ENCODE measurements around the gene GBP7.
"Not testable (repeated sequence)": the region's sequence is repeated elsewhere in the genome, so short reads cannot be mapped to it uniquely, and the experiment has no call there.

GBP7 gene

DNA sequence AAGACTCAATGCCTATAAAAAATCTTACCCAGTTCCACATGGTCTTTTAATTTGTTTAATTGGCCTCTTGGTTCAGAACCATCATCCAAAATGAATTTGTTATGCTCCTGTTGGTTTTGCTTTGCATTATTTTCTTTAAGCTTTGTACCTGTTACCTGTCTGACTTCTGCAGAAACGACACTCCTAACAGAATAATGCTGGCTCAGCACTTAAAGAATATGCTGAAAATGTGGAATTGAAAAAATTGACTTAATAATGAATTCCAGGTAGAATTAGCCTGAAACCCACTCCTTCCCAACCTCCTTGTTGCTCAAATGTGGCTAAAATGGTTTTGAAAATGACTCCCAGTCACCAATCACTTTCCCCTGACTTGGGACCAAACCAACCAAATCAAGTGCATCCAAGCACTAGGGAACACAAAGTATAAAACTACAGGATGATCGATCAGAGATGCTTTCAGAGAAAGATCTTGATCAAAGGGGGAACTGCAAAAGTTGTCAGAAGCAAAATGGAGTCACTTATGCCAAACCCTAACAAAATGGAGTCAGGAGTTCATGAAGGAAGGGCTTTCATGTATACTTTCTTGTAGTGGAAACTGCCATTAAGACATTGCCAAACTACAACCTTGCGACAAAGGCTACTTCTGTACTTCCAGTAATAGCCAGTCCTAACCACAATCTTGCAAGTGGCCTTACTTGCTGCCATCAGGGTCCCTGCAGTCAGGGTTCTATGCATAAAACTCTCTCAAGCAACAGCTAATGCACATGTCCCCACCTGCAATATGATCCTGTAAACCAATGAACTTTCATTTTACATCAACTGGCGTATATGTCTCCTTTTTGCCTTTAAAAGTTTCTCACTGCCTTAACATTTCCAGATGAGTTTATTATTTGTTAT lies 5.4 kb downstream of the GBP7 start:
- DNase-seq (ENCODE audit: low read depth in 2 of 2) = no peak

DNA sequence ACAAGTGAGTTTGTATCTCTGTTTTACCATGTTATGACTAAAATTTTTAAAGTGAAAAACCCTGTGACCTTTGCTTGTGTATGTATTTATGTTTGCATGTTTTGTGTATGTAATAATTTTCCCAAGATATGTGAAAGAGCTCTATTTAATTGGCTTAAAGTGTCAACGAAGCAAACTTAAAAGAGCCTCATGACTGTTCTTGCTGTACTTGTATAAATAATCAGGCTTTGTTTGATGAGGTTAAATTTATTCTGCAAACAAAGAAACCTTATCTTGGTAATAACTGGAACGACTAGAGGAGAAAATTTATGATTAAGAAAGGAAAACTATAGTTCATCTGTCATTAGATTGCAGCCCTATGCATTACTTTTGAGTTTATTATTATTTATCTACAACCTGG lies 6.6 kb downstream of the GBP7 start:
- no peak for DNase-seq (ENCODE audit: low read depth in 2 of 2)

DNA sequence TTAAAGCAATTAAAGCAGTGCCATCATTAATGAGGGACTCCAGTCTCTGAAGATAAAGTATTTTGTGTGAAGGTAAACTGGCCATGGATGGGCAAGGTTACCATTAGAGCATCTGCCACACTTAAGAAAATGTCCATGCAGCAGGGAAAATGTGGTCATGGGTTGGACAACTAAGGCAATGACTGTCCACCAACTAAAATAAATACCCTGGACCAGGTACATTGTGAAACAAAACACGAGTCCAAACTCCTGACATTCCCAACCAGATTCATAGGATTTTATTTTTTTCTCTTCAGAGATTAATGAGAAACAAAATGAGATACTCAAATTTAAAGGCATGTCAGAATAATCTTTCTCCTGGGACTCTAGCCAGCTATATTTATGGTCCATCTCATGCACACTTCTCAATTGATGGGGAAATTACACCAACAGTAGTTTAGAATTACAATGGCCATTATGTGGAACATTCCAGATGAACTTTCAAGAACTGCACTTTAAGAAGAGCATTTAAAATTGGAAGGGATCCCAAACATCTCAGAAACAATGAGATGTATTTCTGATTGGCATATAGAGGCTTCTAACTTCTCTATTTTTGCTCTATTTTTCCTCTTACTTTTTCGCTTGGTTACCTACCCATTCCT lies 8.1 kb downstream of the GBP7 start:
- DNase-seq (ENCODE audit: low read depth in 2 of 2) = no peak

DNA sequence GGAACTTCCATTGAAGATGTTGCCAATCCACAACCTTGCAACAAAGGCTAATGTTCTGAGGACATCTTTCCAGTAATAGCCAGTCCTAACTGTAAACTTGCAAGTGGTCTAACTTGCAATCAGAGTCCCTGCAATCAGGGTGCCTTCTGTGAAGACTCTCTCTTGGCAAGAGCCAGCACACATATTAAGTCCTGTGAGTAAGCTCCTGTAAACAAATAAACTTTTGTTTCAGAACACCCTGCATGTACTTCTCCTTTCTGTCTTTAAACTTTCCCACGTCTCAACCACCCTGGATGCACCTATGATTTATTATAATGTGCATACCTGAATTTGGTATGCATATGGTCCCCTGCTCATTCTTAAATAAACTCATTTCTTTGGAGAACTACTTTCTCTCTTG lies 9.1 kb downstream of the GBP7 start:
- no peak for DNase-seq (ENCODE audit: low read depth in 2 of 2)

DNA sequence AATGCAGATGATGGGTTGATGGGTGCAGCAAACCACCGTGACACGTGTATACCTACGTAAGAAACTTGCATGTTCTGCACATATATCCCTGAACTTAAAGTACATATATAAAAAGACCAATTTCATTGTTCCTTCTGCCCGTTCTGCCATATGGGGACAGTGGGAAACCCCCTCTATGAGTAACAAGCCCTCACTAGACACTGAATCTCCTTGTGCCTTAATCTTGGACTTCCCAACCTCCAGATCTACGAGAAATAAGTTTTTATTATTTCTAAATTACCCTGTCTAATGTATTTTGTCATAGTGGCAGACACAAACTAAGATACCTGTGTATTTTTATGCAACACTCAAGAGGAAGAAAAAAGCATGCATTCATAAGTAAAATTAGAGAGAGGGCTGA lies 10.0 kb downstream of the GBP7 start:
- DNase-seq (ENCODE audit: low read depth in 2 of 2) = no peak

DNA sequence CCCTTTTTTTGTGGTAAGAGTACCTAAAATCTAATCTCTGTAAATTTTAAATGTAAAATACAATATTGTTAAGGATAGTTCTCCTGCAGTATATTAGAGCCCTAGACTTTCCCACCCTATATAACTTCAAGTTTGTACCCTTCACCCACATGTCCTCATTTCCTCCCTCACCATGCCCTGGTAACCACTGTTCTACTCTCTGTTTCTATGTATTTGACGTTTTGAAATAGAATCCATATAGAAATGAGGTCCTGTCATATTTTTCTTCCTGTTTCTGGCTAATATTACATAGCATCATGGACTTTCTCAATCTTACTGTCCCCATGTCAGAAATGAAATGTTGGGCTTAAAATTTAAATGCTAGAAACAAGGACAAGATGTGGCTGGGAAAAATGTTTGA lies 24.8 kb downstream of the GBP7 start:
- no peak for DNase-seq (ENCODE audit: low read depth in 2 of 2)

DNA sequence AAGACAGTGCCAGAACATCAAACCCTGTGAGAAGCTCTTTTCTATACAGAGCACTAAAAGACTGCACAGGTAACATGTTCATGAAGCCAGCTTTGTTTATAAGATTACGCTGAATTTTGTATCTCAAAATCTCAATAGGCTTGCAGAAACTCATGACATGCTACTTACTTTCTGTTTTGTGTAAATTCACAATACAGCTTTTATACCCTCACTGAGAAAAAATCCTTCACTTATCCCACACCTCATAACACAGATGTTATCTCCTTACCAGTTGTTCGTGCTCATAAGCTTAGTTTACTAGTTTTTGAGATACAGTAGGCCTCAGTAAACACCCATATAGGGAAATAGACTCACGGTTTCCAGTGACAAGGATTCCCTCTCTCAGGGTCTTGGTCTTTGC lies 25.8 kb downstream of the GBP7 start:
- DNase-seq (ENCODE audit: low read depth in 2 of 2) = no peak

DNA sequence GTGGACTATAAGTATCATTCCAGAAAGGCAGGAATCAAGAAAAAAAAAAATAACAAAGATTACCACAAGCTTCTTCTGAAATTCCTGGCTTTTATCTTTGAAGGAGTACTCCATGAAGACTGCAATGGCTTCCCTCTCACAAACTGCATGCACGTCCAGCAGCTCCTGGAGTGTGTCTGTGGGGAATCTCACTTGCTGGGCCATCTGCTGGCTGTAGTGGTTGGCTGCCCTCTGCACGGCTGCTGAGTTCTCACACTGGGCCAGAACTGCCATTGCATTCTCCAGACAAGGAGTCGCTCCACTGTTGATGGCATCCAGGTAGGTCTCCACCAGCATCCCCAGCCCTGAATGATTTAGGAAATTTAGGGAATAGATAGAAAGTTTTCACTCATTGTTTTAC lies 26.6 kb downstream of the GBP7 start:
- no peak for DNase-seq (ENCODE audit: low read depth in 2 of 2)

DNA sequence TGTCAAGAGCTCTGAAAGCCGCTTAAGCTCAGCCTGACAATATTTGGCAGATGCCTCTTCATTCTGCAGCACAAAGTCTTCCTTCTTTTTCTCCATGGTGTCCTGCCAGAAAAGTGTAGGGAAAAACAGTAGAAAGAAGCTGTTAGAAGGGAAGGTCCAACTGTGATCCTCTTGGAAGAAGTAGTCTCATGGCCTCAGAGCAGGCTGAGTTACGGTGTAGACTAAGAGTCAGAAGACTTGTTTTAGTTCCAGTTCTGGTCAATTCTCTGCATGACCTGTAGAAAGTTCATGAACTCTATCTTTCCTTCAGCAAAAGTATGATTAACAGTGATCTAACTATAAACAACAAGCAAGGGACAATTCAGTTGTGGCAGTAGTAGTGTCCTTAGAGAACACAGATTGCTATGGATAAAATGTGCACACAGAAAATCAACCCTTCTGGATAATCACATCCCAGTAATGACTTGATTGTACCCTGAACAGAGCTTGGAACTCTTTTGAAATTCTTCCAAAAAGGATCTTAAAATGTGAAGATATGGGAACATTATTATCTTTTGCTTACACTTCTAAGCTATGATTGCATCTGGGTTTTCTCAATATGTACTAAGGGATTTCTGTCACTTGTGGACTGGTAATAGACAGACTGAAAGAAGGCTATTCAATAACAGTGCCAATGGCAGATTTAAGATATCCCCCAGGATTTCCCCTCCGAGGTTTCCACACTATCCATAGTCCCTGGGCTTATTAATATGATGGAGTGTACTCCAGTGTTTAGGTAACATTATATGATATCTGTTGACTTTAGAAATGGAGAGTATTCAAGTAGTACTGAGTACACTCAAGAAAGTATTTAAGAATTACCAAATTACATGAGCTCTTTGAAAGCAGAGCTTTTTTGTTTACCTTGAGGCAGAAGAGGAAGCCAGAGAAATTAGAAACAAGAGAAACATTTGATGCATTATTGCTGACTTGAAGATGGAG lies 27.8 kb downstream of the GBP7 start:
- DNase-seq (ENCODE audit: low read depth in 2 of 2) = no peak

DNA sequence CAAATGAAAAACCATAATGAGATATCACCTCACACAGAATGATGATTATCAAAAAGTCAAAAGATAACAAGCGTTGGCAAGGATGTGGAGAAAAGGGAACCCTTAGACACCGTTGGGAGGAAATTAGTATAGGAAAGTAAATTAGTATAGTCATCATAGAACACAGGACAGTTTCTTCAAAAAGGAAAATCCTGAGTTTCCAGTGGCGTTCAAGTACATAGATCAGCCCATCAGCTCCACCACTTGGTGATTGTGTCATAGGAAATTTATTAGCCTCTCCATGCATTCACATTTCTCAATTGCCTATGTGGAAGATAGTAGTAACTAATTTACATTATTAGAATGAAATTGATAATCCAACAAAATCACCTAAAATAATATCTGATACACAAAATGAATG lies 29.1 kb downstream of the GBP7 start:
- no peak for DNase-seq (ENCODE audit: low read depth in 2 of 2)

DNA sequence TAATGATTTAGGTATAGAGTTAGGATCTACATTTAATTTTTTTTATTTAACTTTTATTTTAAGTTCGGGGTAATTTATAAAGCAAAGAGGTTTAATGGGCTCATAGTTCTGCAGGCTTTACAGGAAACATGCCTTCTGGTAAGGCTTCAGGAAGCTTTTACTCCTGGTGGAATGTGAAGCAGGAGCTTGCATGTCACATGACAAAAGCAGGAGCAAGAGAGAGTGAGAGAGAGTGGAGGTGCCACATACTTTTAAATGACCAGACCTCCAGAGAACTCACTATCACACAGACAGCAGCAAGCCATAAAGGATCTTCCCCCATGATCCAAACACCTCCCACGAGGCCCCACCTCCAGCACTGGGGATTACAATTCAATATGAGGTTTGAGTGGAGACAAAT lies 32.3 kb downstream of the GBP7 start:
- DNase-seq (ENCODE audit: low read depth in 2 of 2) = no peak

DNA sequence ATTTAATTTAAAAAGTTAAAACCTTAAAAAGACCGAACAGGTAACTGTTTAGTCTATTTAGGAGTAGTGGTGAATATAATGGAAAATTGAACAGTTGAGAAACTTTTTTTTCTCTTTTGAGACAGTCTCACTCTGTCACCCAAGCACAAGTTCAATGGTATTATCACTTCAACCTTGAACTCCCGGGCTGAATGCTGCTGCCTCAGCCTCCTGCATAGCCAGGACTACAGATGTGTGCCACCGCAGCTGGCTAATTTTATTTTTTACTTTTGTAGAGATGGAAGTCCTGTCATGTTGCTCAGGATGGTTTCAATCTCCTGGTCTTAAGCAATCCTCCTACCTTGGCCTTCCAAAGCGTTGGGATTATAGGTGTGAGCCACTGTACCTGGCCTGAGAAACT lies 33.6 kb downstream of the GBP7 start:
- DNase-seq (ENCODE audit: low read depth in 2 of 2) = no peak

DNA sequence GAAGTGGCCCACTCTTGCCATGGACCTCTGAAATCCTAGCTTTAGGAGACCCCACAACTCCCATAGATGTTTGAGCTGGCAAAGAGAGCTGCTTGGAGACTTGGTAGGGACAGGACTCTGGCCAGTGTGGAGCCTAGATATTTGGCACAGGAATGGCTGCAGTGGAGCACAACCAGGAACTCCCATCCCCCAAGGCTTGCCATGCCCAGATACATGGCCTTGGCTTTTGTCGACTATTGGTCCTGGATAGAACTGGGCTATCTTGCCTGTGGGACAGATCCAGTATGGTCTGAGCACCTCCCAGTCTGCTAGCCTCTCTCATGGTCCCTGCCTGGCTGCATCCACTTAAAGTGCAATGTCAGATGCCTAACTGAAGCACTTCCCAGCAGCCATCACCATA lies 42.1 kb downstream of the GBP7 start:
- no peak for DNase-seq (ENCODE audit: low read depth in 2 of 2)

DNA sequence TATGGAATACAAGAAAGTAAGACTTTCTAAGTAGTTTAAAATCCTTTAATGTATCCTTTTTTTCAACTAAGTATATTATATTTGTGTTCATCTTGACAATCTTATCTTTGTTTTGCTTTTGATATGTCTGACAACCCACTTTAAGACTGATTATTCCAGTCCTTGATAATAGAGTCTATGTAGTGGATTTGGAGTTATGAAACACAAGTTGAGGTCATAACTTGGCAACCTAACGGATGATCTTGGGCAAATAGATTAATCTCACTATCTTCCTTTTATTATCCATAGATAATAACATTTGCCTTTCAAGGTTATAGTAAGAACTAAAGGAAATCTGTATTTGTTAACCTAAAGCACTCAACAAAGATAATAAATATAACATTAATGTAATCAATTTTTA lies 45.1 kb downstream of the GBP7 start:
- DNase-seq (ENCODE audit: low read depth in 2 of 2) = no peak

DNA sequence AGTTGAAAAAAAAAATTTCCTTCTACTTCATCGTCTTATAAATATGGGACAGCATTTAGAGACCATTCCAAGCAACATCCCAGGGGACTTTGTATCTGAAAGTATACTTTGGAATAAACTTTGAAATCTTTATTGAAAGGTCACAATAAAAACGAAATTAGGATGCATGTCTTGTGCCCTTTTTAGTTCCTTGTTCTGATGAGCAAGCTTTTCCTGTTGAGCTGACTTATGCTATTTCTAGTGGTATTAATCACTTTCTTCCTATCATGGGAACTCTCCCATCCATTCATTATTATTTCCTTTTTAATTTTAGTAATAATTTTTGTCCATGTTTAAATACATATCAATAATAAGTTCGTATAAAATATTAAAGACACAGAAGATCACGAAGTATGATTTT lies 45.9 kb downstream of the GBP7 start:
- no peak for DNase-seq (ENCODE audit: low read depth in 2 of 2)

DNA sequence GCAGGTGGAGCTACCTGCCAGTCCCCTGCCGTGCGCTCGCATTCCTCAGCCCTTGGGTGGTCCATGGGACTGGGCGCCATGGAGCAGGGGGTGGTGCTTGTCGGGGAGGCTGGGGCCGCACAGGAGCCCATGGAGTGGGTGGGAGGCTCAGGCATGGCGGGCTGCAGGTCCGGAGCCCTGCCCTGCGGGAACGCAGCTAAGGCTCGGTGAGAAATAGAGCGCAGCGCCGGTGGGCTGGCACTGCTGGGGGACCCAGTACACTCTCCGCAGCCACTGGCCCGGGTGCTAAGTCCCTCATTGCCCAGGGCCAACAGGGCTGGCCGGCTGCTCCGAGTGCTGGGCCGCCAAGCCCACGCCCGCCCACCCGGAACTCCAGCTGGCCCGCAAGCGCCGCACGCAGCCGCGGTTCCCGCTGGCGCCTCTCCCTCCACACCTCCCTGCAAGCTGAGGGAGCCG lies 47.8 kb downstream of the GBP7 start:
- not testable (repeated sequence) for DNase-seq (ENCODE audit: low read depth in 2 of 2)

DNA sequence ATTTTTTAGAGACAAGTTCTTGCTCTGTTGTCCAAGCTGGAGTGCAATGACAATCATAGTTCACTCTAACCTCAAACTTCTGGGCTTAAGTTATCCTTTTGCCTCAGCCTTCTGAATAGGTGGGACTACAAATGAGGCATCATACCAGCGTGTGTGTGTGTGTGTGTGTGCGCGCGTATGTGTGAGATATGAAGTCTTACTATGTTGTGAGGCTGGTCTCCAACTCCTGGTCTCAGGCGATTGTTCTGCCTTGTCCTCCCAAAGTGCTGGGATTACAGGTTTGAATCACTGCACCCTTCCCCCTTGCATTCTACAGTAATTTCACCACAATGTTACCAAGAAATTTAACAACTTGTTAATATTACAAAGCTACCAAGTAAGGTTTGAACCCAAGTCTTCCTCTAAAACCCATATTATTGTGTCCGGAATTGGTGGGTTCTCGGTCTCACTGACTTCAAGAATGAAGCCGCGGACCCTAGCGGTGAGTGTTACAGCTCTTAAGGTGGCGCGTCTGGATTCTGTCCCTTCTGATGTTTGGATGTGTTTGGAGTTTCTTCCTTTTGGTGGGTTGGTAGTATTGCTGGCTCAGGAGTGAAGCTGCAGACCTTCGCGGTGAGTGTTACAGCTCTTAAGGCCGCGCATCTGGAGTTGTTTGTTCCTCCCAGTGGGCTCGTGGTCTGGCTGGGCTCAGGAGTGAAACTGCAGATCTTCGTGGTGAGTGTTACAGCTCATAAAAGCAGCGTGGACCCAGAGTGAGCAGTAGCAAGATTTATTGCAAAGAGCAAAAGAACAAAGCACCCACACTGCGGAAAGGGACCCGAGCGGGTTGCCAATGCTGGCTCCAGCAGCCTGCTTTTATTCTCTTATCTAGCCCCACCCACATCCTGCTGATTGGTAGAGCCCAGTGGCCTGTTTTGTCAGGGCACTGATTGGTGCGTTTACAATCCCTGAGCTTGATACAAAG lies 48.9 kb downstream of the GBP7 start:
- peak; percentile 69 to 79 for DNase-seq (ENCODE audit: low read depth in 2 of 2)

DNA sequence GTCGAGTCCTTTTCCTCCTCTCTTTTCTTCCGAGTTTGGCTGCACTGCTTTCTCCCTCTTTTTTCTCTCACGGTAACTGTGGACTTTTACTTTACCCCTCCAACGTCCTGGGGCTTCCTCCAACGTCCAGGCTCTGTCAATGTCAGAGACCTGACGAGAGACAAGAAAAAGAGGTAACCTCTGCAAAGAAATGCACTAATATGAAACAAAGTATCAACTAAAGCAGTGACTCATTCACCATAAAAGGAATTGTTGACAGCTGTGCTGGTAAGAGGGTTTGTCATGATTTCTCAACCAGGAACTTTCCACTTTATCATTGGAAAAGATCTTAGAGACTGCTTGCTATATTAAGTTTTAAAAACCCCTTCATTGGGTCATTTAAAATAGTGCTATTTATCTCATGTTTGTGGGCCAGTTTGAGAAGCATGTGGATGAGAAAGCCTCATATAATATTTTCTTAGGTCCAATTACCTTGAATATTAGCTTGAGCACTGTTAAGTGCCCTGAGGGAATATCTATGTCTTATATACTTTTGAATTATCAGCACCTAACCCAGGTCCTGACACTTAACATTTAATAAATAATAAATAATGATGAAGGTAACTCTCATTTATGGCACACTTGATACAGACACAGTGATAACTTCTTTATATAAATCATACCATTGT lies 49.8 kb downstream of the GBP7 start, which contains the start of gene GBP2:
TSS of gene GBP2 (minus strand) at position 202 of the 668 bp plus-strand sequence. CDS start 4,148 bp downstream, outside the sequence.
- peak in 1 of 2 donors; percentile 6 for DNase-seq (ENCODE audit: low read depth in 2 of 2)

DNA sequence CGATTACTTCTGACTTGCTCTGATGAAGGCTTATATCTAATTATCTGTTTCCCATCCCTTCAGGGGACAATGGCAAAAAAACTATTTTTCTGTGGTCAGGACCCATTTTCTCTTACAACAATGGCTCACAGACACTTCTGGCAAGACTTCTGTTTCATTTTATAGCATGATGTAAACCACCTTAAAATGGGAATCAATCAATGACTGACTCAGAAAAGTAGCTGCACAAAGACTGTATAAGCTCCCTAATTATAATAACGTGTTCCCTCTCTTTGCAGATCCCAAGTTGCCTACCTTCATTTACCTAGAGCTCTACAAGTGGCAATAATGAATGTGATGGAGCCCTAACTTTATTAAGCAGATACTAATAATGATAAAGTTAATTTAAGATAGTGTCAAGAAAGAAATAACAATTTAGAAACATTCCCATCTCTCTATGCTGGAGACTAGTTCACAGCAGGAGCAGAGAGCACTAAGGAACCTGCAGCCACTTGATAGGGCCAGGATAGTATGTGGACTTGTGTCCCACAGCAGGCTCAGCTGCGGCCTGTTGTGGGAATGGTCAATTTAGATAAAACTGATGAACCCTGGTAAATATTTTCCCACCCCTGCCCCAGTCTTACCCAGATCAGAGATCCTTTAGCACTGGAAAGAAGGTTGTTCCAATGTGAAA lies 50.4 kb downstream of the GBP7 start:
- DNase-seq (ENCODE audit: low read depth in 2 of 2) = no peak

DNA sequence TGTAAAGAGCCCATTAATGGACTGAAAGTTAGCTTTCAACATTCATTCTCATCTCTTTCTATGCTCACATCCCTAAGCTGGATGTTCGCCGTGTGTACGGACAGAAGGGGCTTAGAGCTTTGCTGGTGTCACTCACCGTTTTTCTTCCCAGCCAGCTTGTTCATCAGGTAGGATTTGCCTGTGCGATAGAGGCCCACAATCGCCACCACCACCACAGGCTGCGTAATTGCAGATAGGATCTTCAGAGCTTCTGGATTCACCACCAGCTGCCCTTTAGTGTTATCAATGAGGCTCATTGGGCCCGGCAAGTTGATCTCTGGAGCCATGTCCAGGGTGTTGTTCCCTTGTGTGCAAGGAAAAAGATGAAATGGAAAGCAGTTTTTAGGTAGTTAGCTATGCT lies 54.2 kb downstream of the GBP7 start:
- no peak for DNase-seq (ENCODE audit: low read depth in 2 of 2)
